HG03520 (cell line): Measurements from ENCODE around the gene ARMS2.

Source experiments
- ATAC-seq: cut with Tn5 transposase; IDR thresholded peaks from one replicate; pipeline ENCODE4 v1.9.1; 2021; ENCODE audit warnings: mild to moderate bottlenecking, moderate library complexity; ENCODE audit not compliant: unreplicated experiment

ARMS2 gene

DNA sequence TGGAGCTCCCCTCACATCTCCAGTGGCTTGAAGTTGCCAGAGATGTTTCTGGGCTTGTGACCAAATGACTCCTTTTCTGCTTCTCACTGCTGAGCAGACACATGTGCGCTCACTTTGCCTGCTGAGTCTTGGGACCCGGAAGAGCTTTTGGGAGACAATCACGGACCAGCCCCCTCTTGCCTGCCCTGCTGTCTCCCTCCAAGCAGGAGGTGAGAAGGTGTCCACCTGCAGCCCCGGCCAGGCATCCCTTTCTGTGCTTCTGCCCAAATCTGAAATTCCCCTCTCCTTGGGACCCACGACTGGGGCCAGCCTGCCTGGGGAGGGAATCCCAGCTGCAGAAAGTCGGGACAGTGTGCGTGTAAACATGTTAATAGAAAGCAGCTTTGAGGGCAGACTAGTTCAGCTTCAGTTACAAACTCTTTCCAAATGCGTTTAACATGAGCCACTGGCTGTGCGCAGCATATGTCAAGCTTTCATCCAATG lies 38.6 kb downstream of the ARMS2 start:
- no peak for ATAC-seq

DNA sequence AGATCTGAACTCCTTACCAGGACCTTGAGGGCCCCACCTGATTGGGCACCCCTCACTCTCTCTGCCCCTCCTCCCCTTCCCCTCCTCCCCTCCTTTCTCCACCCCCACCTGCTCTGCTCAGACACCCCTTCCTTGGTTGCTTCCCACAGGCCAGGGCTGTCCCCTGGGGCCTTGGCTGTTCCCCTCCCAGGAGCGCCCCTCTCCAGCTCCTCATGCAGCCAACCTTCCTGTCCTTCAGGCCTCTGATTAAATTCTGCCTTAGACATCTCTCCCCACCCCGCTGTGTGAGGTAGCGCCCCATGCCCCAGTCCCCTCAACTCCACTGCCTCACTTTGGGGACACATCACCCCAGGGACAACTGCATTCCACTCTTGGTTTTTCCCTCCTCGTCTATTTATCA lies 39.3 kb downstream of the ARMS2 start:
- ATAC-seq, result no peak

DNA sequence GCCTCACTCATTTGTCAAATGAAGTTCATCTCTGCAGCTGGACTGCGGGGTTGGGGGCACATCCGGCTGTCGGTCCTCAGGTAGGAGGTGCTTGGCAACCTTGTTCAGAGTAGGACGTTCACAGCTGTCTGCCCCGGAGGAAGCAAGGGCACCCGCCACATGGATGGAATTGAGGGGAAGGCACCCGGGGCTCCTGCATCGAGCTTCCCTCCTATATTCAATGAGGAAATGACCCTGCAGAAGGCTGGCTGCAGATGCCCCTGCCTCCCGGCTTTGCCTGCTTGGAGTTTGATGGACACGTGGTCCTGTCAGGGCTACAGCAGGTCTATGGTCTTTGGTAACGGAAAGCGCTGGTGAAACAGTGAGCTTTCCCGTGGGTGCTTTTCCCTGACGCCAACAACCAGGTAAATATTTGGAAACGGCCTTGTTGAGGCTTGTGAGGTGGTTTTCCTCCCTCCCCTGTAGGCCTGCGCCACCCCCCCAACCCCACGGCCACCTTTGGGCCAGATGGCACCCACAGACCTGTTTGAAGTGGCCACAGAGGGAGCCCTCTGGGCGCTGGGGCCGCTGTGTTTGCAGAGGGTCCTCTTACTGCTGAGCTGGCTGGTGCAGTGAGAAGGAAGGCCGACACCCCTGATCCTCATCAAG lies 39.8 kb downstream of the ARMS2 start:
- no peak for ATAC-seq

DNA sequence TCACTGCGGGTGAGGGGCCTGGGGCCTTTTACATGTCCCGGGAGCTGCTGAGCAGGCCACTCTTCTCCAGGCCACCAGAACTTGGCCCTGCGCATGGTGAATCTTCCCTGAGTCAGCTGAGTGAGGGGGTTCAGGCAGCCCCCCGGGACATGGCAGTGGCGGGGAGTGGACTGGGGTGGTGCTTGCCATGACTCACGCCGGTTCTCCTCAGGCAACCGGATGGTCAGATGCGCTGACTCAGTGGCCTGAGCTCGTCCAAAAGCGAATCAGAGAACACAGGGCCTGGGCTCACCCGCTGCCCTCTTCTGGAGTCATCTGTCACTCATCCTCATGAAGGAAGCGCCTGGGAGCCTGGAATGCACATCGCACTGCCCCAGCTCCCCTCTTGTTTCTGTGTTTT lies 40.4 kb downstream of the ARMS2 start:
- no peak for ATAC-seq

DNA sequence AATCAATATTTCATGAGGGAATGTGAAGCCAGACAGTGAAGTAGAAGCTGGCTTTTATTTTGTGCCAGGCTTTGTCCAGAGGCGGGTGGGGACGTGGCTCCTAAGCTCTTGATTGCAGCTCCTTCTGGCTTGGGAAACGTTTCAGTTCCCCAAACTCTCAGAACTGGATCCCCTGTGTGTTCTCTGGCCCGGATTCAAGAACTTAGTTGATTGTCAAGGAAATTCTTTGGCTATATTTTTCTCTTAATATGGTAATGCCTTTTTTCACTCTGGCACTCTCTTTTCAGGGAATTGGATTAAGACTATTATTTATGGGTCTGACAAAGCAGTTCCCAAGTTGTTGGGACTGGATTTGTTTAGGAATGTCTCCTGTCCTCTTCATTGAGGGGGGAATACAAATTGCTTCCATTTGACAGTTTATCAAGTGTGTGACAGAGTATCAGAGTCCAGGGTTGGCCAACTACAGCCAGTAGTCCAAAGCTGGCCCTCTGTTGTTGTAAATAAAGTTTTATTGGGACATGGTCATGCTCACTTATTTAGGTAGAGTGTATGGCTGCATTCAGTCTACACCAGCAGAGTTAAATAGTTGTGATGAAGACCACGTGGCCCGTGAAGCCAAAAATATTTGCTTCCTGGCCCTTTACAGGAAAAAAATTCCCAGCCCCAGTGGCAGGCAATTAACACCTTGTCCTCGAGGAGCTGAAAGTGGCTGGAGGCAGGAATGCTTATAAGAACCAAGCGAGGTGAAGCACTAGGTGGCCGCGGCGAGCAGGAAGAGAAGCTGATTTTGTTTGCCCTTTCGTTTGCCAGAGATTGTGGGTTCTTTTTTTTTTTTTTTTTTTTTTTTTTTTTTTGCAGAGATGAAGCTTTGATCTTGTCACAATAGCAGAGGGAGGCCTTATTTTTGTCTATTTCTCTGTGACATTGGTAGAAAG lies 41.2 kb downstream of the ARMS2 start:
- ATAC-seq, result no peak

DNA sequence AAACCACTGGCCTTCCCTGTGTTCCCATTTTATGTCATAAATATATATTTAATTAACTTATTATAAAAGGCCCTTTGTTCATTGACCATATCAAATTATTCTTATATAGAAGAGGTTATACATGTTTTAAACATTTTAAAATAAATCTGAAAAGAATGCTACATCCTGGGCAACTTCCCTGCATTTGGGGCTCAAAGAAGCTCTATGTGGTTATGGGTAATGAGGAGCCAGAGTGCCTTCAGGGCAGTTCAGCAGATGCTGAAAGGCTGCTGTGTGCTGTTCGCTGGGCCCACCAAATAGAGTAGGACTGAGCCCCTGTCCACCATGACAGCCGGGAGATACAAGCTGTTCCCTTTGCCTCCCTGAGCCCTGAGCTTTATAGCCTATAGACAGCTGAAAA lies 42.8 kb downstream of the ARMS2 start:
- ATAC-seq, result no peak

DNA sequence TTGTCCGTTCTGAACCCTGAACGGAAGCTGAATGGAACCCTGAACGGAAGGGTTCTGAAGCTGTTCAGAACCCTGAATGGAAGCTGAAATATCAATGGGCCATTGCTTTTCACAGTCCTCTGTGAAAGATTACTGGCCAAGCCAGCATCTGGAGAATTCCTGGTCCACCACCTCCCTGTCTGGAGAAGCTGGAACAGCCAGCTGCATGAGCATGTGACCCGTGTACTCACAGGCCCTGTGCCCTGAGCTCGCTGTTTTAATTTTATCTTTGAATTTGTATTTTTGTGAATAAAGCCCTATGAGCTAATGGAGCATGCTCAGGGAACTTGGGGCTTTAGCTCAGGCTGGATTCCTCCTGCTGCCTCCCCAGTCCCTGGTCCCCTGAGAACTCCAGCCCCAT lies 44.1 kb downstream of the ARMS2 start:
- no peak for ATAC-seq

DNA sequence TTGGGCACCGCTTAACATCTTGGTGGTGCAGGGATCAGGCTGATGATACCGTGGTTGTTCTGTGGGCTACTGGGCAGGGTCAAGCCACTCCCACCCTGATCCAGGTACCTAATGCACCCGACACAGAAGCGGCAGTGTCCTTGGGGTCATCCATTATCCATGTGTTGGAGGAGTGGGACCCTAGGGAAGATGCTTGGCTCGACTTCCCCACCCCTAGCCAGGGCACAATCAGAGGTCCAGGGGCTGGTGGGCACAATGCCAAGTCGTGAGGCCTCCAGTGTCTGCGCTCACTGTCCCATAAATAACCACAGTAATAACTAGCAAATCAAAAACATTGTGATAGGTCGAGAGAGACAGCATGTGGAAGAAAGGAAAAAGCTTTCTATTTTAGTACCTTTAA lies 44.6 kb downstream of the ARMS2 start:
- ATAC-seq, result no peak

DNA sequence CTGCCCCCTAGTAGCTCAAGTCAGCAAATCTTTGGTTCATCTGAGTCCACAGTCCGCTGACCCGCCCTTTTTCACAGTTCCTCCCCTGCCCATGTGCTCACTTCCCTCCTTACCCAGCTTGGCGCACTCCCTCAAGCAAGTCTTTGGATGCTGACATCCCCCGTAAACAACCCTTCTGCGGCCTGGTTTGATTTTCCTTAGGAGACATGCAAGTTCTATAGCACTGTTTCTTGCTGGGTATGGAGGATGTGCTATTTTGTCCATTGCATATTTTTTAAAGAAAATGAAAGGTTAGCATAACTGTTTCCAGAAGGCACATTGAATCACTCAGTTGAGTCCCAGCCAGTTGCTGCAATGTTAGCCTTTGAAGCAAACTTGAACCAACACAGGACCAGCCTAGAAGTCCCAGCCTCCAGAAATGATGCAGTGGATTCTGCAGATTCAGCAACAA lies 45.1 kb downstream of the ARMS2 start:
- no peak for ATAC-seq

DNA sequence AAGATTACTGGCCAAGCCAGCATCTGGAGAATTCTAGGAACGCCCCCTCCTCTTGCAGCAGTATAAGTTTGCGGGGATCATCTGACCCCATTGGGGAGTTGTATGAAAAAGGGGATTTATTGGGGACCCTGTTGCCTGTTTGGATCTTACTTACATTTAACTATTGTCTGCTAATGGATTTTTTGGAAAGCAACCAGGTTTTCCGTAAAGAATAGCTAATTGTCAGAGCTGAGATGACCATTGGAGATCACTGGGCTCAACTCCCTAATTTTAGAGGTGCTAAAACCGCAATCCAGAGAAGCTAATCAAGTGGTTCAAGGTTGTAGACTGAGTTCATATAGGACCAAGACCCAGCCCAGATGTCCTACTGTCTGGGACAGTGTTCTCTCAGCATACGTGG lies 45.7 kb downstream of the ARMS2 start:
- no peak for ATAC-seq

DNA sequence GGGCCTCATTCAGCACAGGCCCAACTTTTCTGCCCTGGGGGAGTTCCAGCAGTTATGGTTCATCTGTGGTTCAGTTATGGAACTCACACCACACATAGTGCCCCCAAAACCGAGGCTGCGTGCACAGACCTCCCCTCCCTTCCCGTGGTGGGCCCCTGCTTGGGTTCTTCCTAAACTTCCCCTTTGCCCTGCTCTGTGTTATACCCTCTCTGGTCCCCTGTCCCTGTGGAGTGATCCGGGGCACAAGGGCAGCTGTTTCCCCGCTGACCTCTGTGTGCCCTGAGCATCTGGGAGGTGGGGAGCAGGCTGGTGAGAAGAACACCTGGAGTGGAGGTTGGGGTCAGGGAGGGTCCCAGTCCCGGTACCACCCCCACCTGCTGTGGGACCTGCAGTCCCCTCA lies 46.3 kb downstream of the ARMS2 start:
- ATAC-seq, result no peak

DNA sequence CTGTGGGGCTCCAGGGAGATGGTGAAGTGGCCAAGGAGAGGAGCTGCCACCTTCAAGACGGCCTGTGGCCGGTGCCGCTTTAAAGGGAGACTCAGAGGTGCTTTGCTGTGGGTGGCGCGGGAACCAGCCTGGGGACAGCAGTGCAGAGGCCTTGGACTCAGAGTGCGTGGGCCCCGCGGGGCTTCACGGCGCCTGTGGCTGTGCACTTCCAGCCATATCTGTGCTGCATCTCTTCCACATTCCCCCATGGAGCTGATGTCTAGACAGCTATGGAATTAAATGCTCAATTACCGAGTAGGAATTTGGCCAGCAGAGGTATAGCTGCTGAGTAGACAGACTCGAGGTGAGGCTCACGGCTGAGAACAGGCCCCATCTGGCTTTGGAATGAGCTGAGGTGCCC lies 48.6 kb downstream of the ARMS2 start:
- no peak for ATAC-seq

DNA sequence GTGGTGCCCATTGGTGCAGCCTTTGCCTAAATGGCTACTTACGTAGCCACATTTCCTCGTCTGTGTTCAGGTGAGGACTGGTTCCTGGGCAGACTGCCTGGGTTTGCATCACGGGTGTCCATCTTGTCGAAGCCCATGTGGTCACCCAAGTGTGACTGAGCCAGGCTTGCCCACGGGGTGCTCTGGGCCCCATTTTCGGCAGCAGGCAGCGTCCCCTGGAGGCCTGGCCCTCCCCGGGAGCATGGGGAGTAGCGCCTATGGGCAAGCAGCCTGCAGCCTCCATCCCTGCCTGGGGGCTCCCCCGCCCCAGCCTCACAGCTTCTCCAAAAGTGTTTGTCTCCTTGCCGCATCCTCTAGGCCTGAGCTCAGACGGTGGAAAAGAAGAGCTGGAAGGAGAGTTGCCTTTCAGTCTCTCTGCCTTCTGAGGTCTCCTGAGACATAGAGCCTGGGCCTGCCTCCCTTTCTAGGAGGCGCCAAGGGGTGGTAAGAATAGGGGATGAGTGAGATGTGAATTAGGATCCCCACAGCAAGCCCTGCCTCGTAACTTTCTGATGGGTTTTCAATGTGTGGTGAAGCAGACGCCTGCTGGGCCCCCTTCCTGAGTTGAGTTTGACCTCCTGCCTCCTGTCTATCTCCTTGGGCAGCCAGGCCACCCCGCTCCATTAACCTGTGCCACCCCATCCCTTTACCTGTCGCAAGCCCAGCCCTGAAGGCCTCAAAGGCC lies 49.6 kb downstream of the ARMS2 start:
- ATAC-seq, result no peak

DNA sequence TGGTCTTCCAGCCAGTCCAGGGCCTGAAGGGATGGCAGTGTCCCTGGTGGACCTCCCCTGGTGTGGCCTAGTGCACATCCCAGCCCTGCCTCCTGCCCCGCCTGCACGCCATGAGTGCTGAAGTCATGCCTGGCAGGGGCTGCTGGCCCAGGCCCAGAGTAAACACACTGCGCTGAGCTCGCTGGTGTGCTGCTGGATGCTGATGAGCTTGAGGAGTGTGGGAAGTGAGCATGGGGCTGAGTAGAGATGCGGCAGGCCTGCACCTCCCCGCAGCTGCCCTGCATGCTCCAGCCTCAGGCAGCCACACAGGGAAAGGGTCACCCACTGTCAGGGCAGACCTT lies 50.1 kb downstream of the ARMS2 start:
- ATAC-seq, result no peak

DNA sequence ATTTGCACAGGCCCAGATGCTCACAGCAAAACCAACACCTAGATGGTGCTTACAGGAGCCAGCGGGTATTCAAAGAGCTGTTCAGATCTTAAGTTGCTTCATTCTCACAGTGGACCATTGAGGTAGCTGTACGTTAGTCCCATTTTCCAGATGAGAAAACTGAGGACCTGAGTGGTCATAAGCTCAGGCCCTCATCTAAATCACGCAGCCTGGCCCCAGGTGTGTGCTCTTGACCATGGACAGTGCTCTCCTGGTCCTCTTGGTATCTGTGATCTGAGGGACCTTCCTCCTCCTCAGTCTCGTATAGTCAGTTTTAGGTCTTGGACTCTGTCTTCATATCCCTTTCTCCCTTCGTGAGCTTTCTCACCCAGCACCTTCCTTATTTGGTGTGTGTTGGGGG lies 50.6 kb downstream of the ARMS2 start:
- ATAC-seq, result no peak

DNA sequence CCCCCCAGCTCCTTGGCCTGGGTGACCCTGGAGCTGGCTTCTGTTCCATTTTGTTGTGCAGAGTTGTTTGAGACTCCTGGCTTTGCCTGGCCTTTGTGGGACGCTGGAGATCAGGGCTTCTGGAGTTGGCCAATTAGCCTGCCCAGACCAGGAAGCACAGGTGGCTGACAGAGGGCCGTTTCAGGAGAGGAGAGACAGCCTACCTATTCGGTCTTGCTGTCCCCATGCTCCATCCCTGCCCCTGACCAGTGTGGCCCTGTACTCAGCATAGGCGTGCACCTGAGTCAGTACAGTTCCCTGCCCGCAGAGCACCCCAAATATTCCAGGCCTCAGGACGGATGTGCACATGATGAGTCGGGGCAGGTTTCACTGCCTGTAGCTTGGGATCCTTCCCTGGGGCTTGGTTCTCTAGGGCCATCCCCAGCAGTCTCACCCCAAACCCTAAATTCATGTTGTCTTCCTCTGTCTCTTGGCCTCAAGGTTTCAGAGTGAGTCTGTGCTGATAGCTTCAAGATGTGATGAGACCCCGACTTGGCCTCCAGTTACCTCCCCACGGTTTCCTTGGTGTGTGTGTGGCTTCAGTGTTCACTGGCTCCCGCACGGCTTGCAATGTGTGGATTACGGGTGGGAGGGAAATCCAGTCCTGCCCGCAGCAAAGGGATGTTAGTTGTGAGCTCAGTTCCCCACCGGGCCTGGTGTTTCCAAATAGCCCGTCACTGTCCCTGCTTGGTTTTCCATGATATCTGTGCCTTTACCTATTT lies 51.6 kb downstream of the ARMS2 start:
- ATAC-seq, result no peak
